Measurements from ENCODE around the gene PCCA.

DNA sequence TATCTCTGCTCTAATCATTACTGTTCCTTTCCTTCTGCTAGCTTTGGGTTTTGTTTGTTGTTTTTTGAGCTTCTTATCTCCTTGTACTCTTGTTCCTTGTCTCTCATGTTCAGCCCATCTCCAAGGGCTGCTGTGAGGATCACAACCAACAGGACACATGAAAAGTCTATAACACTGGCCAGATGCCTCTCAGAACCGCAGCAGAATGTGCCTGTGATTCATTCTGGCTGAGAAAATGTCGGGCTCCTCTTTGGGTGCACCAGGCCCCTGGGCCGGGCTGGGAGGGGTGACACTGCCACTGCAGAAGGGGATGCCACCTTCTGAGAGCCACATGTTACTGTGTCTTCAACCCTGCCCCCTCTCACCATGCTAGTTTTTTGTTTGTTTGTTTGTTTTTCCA is 451.7 kb downstream of the PCCA start:
- TF ChIP-seq, protein P1, sequence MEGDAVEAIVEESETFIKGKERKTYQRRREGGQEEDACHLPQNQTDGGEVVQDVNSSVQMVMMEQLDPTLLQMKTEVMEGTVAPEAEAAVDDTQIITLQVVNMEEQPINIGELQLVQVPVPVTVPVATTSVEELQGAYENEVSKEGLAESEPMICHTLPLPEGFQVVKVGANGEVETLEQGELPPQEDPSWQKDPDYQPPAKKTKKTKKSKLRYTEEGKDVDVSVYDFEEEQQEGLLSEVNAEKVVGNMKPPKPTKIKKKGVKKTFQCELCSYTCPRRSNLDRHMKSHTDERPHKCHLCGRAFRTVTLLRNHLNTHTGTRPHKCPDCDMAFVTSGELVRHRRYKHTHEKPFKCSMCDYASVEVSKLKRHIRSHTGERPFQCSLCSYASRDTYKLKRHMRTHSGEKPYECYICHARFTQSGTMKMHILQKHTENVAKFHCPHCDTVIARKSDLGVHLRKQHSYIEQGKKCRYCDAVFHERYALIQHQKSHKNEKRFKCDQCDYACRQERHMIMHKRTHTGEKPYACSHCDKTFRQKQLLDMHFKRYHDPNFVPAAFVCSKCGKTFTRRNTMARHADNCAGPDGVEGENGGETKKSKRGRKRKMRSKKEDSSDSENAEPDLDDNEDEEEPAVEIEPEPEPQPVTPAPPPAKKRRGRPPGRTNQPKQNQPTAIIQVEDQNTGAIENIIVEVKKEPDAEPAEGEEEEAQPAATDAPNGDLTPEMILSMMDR (IDR thresholded peaks at IDR 0.05; ENCODE audit: extremely low read depth in 1 of 2, insufficient read depth in 1 of 2, low read depth in 1 of 2, low read length in 2 of 2): no peak
- TF ChIP-seq POLR2A (IDR thresholded peaks at IDR 0.05; ENCODE audit: low read depth, low read length): no peak
